Neural progenitor cell (in vitro differentiated cells): ENCODE measurements around the gene NDUFB7. TPM values are rescaled to one million over a fixed set of nuclear protein-coding genes. Genes with fewer than 3 reads are reported as not detected.
A peak's percentile ranks its signal among the peaks of the same experiment; 100 is the strongest.

ENCODE experiments used
- DNase-seq: peaks from one replicate; pipeline ENCODE4 v3.0.0-alpha.2; 2016; ENCODE audit warnings: low spot score
- H2AFZ ChIP-seq: fragments of 200-600 bp; sonication (generic); replicated peaks from 2 replicates; pipeline ENCODE4 v1.6.1; 2016; ENCODE audit warnings: antibody characterized with exemption
- H3F3A ChIP-seq: fragments of 200-600 bp; sonication (generic); 2 replicates; pipeline ENCODE4 v1.6.1; 2016; ENCODE audit warnings: antibody characterized with exemption, low read depth
- H3K27ac ChIP-seq: fragments of 200-600 bp; sonication (generic); 2 replicates; pipeline ENCODE4 v1.5.1; 2016; ENCODE audit warnings: mild to moderate bottlenecking
- H3K27me3 ChIP-seq: fragments of 200-600 bp; sonication (generic); 2 replicates; pipeline ENCODE4 v1.6.1; 2016; ENCODE audit warnings: mild to moderate bottlenecking, moderate library complexity
- H3K36me3 ChIP-seq: fragments of 200-600 bp; sonication (generic); 2 replicates; pipeline ENCODE4 v1.5.1; 2016
- H3K4me1 ChIP-seq: fragments of 200-600 bp; sonication (generic); 2 replicates; pipeline ENCODE4 v1.6.1; 2016; ENCODE audit warnings: mixed run types
- H3K4me2 ChIP-seq: fragments of 200-600 bp; sonication (generic); 2 replicates; pipeline ENCODE4 v1.6.1; 2016
- H3K4me3 ChIP-seq: fragments of 200-600 bp; sonication (generic); 2 replicates; pipeline ENCODE4 v1.5.1; 2016
- H3K79me2 ChIP-seq: fragments of 200-600 bp; sonication (generic); 2 replicates; pipeline ENCODE4 v1.6.1; 2016; ENCODE audit warnings: low read depth
- H3K9ac ChIP-seq: fragments of 200-600 bp; sonication (generic); 2 replicates; pipeline ENCODE4 v1.6.1; 2016
- H3K9me3 ChIP-seq: fragments of 200-600 bp; sonication (generic); 2 replicates; pipeline ENCODE4 v1.5.1; 2016; ENCODE audit warnings: low read depth
- H4K20me1 ChIP-seq: fragments of 200-600 bp; sonication (generic); 2 replicates; pipeline ENCODE4 v1.6.1; 2016; ENCODE audit warnings: low read depth
- H3K27ac Mint-ChIP-seq: 3 replicates; pipeline ENCODE4 v1.8.0; 2021; ENCODE audit warnings: mixed read lengths
- H3K27me3 Mint-ChIP-seq: 2 replicates; pipeline ENCODE4 v1.8.0; 2022; ENCODE audit warnings: low read depth, mild to moderate bottlenecking, inconsistent platforms, moderate library complexity, mixed read lengths; ENCODE audit not compliant: insufficient read depth
- H3K36me3 Mint-ChIP-seq: 3 replicates; pipeline ENCODE4 v1.8.0; 2021; ENCODE audit warnings: mixed read lengths
- H3K4me1 Mint-ChIP-seq: 3 replicates; pipeline ENCODE4 v1.8.0; 2021; ENCODE audit warnings: mixed read lengths
- H3K4me3 Mint-ChIP-seq: 3 replicates; pipeline ENCODE4 v1.8.0; 2021; ENCODE audit warnings: mild to moderate bottlenecking, moderate library complexity, mixed read lengths
- H3K9me3 Mint-ChIP-seq: 3 replicates; pipeline ENCODE4 v1.8.0; 2020; ENCODE audit warnings: mixed read lengths
- CTCF ChIP-seq: fragments of 200-600 bp; sonication (generic); IDR thresholded peaks from 2 replicates; pipeline ENCODE4 v1.5.1; 2017; ENCODE audit warnings: antibody characterized with exemption, mild to moderate bottlenecking
- EZH2 ChIP-seq: fragments of 200-600 bp; sonication (generic); IDR thresholded peaks from 2 replicates; pipeline ENCODE4 v1.6.1; 2017; ENCODE audit warnings: antibody characterized with exemption, mild to moderate bottlenecking, moderate library complexity
- EZH2phosphoT487 ChIP-seq: fragments of 200-600 bp; sonication (generic); IDR thresholded peaks from 2 replicates; pipeline ENCODE4 v1.6.1; 2017; ENCODE audit warnings: antibody characterized with exemption
- total RNA-seq: library from RNA; depleted of rRNA; stranded (reverse); fragments of >200 nt; gene quantifications from 2 replicates; pipeline ENCODE4 v1.2.3, GENCODE V29; 2015; ENCODE audit warnings: low replicate concordance

NDUFB7 gene
- total RNA-seq, 1 donor from 2014 or later: 38.0 TPM

- H2AFZ ChIP-seq: no peak overlapping the region
- H3K36me3 Mint-ChIP-seq: peaks cover 2% of the 10 kb centered on the region
- H3K27ac Mint-ChIP-seq: no peak overlapping the region
- no peaks in the 10 kb centered on the region for H3K36me3 ChIP-seq
- no peaks in the 10 kb centered on the region for H3K9me3 ChIP-seq
- H3F3A ChIP-seq: peaks cover 9% of the 10 kb centered on the region
- H3K4me1 Mint-ChIP-seq: peaks cover 16% of the 10 kb centered on the region
- H3K27me3 ChIP-seq: no peaks in the 10 kb centered on the region
- H3K4me2 ChIP-seq: no peak overlapping the region
- no peak overlapping the region for H3K4me3 ChIP-seq
- H3K4me3 Mint-ChIP-seq: no peak overlapping the region
- no peak for TF ChIP-seq CTCF
- TF ChIP-seq EZH2: no peak
- TF ChIP-seq EZH2phosphoT487: no peak
- H4K20me1 ChIP-seq: peaks cover 50% of the 10 kb centered on the region
- no peak overlapping the region for H3K27ac ChIP-seq
- H3K79me2 ChIP-seq: peaks cover 42% of the 10 kb centered on the region
- H3K9me3 Mint-ChIP-seq: no peaks in the 10 kb centered on the region
- H3K27me3 Mint-ChIP-seq: peaks cover 9% of the 10 kb centered on the region
- peak; percentile 71 for DNase-seq
- H3K4me1 ChIP-seq: peaks cover 32% of the 10 kb centered on the region
- no peak overlapping the region for H3K9ac ChIP-seq
These were observed 7.7 kb downstream of the NDUFB7 start for GRCh38 chr19:14563989-14564651.

GRCh38 chr19:14563590-14563926 is 8.3 kb downstream of the NDUFB7 start:
- TF ChIP-seq EZH2 (no peak), CTCF (no peak), EZH2phosphoT487 (no peak)
- peaks cover 42% of the 10 kb centered on the region for H3K79me2 ChIP-seq
- H3K4me1 ChIP-seq: peaks cover 32% of the 10 kb centered on the region
- DNase-seq: no peak
- H4K20me1 ChIP-seq: peaks cover 56% of the 10 kb centered on the region
- peaks cover 7% of the 10 kb centered on the region for H3K27me3 Mint-ChIP-seq
- no peak overlapping the region for H3K4me3 ChIP-seq
- no peaks in the 10 kb centered on the region for H3K9me3 ChIP-seq
- peaks cover 2% of the 10 kb centered on the region for H3K36me3 Mint-ChIP-seq
- H3F3A ChIP-seq: peaks cover 9% of the 10 kb centered on the region
- no peak overlapping the region for H3K27ac ChIP-seq
- H2AFZ ChIP-seq: no peak overlapping the region
- no peaks in the 10 kb centered on the region for H3K36me3 ChIP-seq
- no peaks in the 10 kb centered on the region for H3K27me3 ChIP-seq
- H3K9ac ChIP-seq: no peak overlapping the region
- no peak overlapping the region for H3K4me3 Mint-ChIP-seq
- peaks cover 16% of the 10 kb centered on the region for H3K4me1 Mint-ChIP-seq
- no peak overlapping the region for H3K4me2 ChIP-seq
- no peak overlapping the region for H3K27ac Mint-ChIP-seq
- no peaks in the 10 kb centered on the region for H3K9me3 Mint-ChIP-seq

GRCh38 chr19:14562660-14563589 is 8.9 kb downstream of the NDUFB7 start:
- peak overlapping the region; percentile 2 for H3K4me2 ChIP-seq
- no peaks in the 10 kb centered on the region for H3K27me3 ChIP-seq
- Mint-ChIP-seq H3K4me3 (no peak overlapping the region), H3K27me3 (peaks cover 7% of the 10 kb centered on the region), H3K36me3 (peaks cover 2% of the 10 kb centered on the region), H3K9me3 (no peaks in the 10 kb centered on the region), H3K27ac (peak overlapping the region; percentile 89), H3K4me1 (peaks cover 16% of the 10 kb centered on the region)
- H3K4me3 ChIP-seq: no peak overlapping the region
- H3K9me3 ChIP-seq: no peaks in the 10 kb centered on the region
- no peak for TF ChIP-seq EZH2phosphoT487
- TF ChIP-seq EZH2: no peak
- TF ChIP-seq CTCF: no peak
- peak; percentile 39 for DNase-seq
- no peaks in the 10 kb centered on the region for H3K36me3 ChIP-seq
- peaks cover 59% of the 10 kb centered on the region for H4K20me1 ChIP-seq
- H2AFZ ChIP-seq: no peak overlapping the region
- peaks cover 9% of the 10 kb centered on the region for H3F3A ChIP-seq
- H3K4me1 ChIP-seq: peaks cover 32% of the 10 kb centered on the region
- H3K27ac ChIP-seq: peak overlapping the region; percentile 46
- peaks cover 47% of the 10 kb centered on the region for H3K79me2 ChIP-seq
- no peak overlapping the region for H3K9ac ChIP-seq
